SK-N-SH treated with all-trans-retinoic acid at 6 μM for 48 hours (cell line): Measurements from ENCODE around the gene GNG14.

Source experiments
- ISL1 ChIP-seq: fragments of 250-450 bp; sonication (Bioruptor Pico); IDR thresholded peaks from 2 replicates; pipeline ENCODE4 v2.1.2; 2022; ENCODE audit warnings: mild to moderate bottlenecking, moderate library complexity
- ZC3H10 ChIP-seq: fragments of 250-450 bp; sonication (Bioruptor Pico); IDR thresholded peaks from 2 replicates; pipeline ENCODE4 v1.5.1; 2021; ENCODE audit warnings: mild to moderate bottlenecking, moderate library complexity
- ZFP30 ChIP-seq: fragments of 450-650 bp; formaldehyde crosslinking; IDR thresholded peaks from 2 replicates; pipeline ENCODE4 v1.5.0; 2022; ENCODE audit warnings: mild to moderate bottlenecking, moderate library complexity
- ZNF8 ChIP-seq: fragments of 450-650 bp; formaldehyde crosslinking; IDR thresholded peaks from 2 replicates; pipeline ENCODE4 v1.5.0; 2020; ENCODE audit warnings: mild to moderate bottlenecking, moderate library complexity
- TF ChIP-seq, protein P1 (sequence below): fragments of 250-450 bp; sonication (Bioruptor Pico); IDR thresholded peaks from 2 replicates; pipeline ENCODE4 v1.5.0; 2020; ENCODE audit warnings: mild to moderate bottlenecking, moderate library complexity
- TF ChIP-seq, protein P2 (sequence below): fragments of 250-450 bp; sonication (Bioruptor Pico); IDR thresholded peaks from 2 replicates; pipeline ENCODE4 v1.5.1; 2021; ENCODE audit warnings: mild to moderate bottlenecking, moderate library complexity
- TF ChIP-seq, protein P3 (sequence below): fragments of 250-450 bp; sonication (Bioruptor Pico); IDR thresholded peaks from 2 replicates; pipeline ENCODE4 v1.8.0; 2020; ENCODE audit warnings: mild to moderate bottlenecking, moderate library complexity, borderline replicate concordance
- TF ChIP-seq, protein P4 (sequence below): fragments of 250-450 bp; sonication (Bioruptor Pico); IDR thresholded peaks from 2 replicates; pipeline ENCODE4 v1.8.0; 2021; ENCODE audit warnings: low read depth, mild to moderate bottlenecking, moderate library complexity, borderline replicate concordance

DNA sequence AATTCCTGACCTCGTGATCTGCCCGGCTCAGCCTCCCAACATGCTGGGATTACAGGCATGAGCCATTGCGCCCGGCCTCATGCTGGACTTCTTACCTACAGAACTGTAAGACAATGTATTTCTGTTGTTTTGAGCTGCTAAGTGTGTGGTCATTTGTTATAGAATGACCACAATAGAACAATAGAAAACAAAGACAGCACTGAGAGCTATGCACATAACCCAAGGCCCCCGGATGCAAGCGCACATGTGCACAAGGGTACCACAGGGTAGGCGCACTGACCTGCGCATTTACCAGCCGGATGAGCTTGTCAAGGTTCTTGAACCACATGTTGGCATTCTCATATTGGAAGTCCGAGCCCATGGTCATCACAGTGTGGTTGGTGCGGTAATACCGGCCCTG, 26.8 kb upstream of the GNG14 start:
- TF ChIP-seq ZC3H10 (CRISPR knock-in tag) (no peak), ZNF8 (no peak), ISL1 (no peak), ZFP30 (CRISPR knock-in tag) (no peak)
- TF ChIP-seq, protein P1, sequence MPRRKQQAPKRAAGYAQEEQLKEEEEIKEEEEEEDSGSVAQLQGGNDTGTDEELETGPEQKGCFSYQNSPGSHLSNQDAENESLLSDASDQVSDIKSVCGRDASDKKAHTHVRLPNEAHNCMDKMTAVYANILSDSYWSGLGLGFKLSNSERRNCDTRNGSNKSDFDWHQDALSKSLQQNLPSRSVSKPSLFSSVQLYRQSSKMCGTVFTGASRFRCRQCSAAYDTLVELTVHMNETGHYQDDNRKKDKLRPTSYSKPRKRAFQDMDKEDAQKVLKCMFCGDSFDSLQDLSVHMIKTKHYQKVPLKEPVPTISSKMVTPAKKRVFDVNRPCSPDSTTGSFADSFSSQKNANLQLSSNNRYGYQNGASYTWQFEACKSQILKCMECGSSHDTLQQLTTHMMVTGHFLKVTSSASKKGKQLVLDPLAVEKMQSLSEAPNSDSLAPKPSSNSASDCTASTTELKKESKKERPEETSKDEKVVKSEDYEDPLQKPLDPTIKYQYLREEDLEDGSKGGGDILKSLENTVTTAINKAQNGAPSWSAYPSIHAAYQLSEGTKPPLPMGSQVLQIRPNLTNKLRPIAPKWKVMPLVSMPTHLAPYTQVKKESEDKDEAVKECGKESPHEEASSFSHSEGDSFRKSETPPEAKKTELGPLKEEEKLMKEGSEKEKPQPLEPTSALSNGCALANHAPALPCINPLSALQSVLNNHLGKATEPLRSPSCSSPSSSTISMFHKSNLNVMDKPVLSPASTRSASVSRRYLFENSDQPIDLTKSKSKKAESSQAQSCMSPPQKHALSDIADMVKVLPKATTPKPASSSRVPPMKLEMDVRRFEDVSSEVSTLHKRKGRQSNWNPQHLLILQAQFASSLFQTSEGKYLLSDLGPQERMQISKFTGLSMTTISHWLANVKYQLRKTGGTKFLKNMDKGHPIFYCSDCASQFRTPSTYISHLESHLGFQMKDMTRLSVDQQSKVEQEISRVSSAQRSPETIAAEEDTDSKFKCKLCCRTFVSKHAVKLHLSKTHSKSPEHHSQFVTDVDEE (CRISPR knock-in tag): no peak
- TF ChIP-seq, protein P2, sequence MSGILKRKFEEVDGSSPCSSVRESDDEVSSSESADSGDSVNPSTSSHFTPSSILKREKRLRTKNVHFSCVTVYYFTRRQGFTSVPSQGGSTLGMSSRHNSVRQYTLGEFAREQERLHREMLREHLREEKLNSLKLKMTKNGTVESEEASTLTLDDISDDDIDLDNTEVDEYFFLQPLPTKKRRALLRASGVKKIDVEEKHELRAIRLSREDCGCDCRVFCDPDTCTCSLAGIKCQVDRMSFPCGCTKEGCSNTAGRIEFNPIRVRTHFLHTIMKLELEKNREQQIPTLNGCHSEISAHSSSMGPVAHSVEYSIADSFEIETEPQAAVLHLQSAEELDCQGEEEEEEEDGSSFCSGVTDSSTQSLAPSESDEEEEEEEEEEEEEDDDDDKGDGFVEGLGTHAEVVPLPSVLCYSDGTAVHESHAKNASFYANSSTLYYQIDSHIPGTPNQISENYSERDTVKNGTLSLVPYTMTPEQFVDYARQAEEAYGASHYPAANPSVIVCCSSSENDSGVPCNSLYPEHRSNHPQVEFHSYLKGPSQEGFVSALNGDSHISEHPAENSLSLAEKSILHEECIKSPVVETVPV (CRISPR knock-in tag): no peak
- TF ChIP-seq, protein P3, sequence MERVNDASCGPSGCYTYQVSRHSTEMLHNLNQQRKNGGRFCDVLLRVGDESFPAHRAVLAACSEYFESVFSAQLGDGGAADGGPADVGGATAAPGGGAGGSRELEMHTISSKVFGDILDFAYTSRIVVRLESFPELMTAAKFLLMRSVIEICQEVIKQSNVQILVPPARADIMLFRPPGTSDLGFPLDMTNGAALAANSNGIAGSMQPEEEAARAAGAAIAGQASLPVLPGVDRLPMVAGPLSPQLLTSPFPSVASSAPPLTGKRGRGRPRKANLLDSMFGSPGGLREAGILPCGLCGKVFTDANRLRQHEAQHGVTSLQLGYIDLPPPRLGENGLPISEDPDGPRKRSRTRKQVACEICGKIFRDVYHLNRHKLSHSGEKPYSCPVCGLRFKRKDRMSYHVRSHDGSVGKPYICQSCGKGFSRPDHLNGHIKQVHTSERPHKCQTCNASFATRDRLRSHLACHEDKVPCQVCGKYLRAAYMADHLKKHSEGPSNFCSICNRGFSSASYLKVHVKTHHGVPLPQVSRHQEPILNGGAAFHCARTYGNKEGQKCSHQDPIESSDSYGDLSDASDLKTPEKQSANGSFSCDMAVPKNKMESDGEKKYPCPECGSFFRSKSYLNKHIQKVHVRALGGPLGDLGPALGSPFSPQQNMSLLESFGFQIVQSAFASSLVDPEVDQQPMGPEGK (CRISPR knock-in tag): no peak
- TF ChIP-seq, protein P4, sequence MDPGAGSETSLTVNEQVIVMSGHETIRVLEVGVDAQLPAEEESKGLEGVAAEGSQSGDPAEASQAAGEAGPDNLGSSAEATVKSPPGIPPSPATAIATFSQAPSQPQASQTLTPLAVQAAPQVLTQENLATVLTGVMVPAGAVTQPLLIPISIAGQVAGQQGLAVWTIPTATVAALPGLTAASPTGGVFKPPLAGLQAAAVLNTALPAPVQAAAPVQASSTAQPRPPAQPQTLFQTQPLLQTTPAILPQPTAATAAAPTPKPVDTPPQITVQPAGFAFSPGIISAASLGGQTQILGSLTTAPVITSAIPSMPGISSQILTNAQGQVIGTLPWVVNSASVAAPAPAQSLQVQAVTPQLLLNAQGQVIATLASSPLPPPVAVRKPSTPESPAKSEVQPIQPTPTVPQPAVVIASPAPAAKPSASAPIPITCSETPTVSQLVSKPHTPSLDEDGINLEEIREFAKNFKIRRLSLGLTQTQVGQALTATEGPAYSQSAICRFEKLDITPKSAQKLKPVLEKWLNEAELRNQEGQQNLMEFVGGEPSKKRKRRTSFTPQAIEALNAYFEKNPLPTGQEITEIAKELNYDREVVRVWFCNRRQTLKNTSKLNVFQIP (CRISPR knock-in tag): no peak
